GM19468 (cell line): Measurements from ENCODE around the gene LRCOL1.

Experiments used
- ATAC-seq: cut with Tn5 transposase; IDR thresholded peaks from one replicate; pipeline ENCODE4 v1.9.1; 2021; ENCODE audit warnings: mild to moderate bottlenecking, moderate library complexity, moderate number of reproducible peaks; ENCODE audit not compliant: unreplicated experiment; ENCODE audit errors: extremely low read depth

LRCOL1 gene

DNA sequence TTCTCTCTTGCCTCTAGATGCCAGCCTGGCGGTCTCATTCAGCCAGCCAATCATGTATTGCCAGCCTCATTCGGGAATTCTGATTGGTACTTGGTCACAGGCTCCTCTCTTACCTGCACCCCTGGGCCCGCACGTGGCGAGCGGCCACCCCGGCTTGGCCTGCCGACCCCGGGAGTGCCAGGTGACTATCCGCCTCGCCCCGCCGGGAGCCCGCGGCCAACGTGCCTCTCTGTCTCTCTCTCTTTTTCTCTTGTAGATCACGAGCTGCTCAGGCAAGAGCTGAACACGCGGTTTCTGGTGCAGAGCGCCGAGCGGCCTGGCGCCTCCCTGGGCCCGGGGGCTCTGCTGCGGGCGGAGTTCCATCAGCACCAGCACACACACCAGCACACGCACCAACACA, 39.3 kb downstream of the LRCOL1 start:
- ATAC-seq = no peak

DNA sequence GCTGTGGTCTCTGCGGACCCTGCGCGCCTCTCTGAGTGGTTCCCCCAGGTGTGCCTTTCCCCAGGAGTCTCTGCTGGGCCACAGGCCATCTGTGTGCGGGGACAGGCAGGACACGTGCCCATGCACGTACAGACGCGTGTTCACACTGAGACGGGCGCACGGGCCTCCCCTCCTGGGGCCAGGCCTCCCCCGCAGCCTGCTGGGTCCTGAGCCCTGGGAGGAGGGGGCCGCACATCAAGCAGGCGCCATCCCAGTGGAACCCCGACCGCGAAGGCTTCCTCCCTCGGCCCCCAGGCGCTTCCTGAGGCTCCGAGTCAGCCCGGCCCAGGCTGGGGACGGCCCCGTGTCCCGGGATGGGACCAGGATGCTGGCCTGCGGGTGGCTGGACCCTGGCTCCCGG, 39.7 kb downstream of the LRCOL1 start:
- no peak for ATAC-seq

DNA sequence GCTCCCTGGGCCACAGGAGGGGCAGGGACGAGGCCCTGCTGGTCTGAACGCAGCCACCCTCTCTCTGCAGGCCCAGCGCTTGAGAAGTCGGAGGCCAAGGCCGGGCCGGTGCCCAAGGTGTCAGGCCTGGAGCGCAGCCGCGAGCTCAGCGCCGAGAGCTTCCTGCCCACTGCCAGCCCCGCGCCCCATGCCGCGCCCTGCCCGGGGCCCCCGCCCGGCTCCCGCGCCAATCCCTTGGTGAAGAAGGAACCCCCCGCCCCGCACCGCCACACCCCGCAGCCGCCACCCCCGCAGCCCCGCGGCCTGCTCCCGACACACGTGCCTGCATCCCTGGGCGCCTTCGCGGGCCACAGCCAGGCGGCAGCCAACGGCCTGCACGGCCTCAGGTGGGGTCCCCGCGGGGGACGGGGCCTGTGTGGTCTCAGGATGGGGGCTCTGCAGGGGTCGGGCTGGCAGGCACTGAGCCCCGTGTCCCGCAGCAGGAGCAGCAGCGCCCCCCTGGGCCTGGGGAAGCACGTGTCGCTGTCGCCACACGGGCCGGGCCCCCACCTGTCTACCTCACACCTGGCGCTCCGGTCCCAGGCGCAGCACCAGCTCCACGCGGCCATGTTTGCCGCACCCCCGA, 40.4 kb downstream of the LRCOL1 start:
- no peak for ATAC-seq

DNA sequence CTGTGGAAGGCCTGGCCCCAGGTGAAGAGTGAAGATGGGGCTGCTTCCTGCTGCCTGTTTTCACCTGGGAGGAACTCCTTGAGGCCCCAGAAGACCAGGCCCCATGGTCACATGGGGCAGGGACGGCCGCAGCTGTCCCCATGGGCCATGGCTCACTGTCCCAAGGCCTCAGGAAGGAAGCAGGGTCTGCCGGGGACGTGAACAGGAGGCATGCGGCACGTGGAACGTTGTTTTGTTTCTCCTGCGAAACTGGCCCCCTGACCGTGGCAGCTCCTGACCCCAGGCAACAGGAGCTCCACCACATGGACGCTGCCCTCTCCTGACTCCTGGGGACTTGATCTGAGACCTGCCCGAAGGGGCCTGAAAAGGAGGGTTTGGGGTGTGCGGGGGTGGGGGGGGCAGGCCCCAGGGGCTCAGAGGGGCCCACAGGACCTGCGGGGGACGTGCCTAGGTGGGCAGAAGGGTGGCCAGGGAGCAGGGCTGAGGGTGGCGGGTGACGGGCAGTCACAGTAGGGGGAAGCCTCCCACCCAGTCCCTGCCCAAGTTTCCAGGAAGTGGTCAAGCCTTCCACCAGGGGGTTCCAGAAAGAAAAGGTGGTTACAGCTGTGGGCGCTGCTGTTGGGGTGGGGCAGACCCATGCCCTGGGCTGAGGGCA, 41.4 kb downstream of the LRCOL1 start:
- ATAC-seq = no peak

DNA sequence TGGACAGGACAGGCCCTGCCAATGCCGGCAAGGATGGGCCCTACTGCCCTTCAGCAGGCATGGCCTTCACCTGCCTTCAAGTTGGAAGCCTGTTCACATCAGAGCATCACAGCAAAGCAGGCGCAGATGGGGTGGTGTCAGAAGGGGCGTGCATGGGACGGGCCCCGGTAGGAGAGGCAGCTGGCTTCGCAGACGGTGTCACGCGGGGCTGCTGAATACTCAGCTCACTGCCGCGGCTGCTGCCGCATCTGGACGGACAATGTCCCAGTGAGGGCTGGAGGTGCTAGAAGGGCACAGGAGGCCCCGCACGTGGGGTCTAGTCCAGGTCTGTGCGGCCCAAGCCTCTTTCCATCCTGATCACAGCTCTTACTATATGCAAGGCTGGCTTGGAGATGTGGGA, 42.1 kb downstream of the LRCOL1 start:
- no peak for ATAC-seq

DNA sequence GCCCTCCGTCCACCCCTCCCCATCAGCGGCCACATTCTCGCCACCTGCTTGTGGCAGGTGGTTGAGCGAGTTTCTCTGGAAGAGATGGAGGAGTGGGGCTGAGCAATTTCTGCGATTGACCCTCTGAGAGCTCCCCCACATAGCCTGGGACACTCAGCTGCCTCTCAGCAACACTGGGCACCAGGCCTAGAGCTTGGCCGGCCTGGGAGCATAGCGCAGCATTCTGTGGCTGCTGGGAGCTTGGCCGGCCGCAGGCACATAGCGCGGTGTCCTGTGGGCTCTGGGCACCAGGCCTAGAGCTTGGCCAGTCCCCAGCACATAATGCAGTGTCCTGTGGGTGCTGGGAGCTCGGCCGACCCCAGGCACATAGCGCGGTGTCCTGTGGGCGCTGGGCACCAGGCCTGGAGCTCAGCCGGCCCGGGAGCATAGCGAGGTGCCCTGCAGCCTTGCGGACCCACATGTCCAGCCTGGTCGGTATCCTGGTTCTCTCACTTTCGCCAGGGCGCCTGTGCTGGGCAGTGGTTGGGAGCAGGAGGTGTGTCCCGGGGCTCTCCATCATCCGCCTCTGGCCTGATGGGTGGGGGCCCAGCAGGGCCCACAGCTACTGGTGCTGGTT, 43.8 kb downstream of the LRCOL1 start:
- no peak for ATAC-seq

DNA sequence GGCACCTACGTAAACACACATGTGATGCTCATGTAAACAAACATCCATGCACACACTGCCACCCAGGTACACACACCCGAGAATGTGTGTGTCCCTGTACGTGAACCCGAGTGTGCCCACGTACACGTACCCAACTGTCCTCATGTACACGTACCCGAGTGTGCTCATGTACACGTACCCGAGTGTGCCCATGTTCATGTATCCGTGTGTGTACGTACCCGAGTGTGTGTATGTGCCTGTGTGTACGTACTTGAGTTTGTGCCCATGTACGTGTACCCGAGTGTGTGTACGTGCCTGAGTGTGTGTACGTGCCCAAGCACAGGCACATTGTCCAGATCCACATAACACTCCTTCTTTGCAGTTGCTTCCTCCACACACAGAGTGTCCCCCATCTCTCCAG, 45.0 kb downstream of the LRCOL1 start:
- ATAC-seq = no peak

DNA sequence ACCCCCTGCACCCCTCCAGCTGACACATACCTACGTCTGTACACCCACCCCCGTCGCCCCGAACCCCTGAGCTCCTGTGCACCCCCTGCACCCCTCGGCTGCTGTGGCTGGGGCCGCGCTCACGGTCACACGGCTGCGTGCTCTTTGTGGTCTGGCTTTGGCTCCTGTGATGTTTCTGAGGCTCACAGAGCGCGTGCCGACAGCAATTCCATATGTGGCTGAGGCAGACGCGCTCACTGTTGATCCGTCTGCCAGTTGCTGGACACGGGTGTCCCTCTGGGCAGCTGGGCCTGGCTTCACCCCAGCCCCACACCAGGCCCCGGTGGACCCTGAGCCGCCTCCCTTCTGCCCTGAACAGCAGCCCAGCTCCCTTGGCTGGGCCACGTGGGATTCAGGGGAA, 46.5 kb downstream of the LRCOL1 start:
- no peak for ATAC-seq

DNA sequence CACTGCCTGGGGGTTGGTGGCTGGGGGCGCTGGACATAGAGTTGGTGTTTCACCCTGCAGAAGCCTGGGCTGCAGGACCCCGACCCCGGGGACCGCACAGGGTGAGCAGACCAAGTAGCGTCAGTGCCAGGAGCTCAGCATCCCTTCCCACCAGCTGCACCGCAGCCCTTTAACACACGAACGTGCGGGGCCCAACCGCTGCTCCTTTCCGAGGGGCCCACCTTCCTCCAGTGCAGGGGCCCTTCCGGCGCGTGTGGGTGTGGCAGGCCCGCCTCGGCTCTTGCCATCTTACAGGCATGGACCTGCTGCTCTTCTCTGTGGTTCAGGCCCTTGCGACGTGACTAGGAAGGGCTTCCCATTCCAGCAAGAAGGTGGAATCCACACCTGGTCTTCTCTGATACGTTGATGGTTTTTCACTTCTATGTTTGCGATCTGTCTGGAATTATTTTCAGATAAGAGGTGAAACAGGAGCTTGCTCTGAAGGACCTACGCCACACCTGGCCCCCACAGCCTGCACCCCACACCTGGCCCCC, 47.8 kb downstream of the LRCOL1 start:
- ATAC-seq = no peak

DNA sequence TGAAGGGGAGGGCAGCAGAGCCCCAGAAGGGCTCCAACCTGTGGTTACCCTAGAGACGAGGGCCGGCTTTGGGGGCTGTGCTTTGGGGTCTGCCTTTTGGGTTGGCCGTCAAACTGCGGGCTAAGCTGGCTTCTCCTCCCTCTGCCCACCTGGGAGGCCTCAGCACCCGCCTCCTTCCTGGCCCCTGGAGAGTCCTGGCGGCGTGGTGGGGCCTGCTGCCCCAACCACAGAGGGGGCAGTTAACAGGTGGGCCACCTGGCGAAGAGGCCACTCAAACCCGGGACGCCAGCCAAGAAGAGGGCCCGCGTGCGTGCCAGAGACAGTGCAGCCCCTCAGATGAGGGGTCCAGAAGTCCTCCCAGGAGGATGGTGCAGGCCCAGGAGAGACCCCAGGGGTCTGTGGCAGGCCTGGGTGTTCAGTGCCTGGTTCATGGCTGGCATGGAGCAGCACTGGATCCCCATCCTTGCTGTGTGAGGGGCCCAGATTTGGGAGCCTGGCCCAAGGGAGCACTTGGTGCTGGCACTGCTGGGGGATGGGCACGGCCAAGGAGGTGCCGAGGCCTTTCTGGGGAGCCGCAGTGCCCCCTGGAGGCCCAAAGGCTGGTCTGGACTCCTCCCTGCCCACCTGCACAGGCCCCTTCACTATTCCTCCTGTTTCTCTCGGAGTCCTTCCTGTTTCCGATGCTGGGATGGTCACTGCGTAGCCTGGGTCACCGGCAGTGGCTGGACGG, 48.8 kb downstream of the LRCOL1 start:
- ATAC-seq = no peak

DNA sequence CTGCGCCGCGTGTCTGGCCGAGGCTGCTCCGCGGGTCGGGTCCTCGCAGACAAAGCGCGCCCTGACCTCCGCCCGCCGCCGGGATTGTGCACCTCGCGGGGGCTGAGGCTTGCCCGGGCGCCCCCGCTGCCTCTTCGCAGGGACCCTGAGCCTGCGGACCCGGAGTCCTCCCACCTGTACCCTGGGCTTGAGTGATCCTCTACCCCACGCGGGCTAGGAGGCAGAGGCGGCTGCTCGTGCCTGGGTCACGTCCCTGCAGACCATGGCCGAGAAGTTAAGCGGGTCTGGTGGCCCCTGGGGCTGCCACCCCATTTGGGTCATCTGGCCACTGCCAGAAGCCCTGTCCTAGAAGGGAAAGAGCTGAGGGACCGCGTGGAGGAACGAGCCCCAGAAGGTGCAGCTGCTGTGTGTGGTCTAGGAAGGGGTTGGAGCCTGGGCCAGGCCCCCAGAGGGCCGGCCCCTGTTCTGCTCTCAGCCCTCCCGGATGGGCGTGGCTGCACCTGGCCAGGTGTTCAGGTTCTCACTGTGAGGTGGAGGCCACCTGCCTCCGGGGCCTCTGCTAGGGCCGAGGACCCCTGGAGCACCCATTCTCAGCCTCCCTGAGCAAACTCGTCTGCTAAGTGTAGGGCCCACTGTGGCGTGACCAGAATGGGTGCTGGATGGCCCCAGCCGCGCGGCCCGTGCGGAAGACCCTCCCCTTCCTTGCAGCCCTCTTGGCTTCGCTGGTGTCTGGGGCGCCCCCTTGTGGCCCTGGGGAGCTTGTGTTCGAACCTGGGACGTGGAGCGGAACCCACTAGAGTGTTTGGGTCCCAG, 49.6 kb downstream of the LRCOL1 start:
- no peak for ATAC-seq

DNA sequence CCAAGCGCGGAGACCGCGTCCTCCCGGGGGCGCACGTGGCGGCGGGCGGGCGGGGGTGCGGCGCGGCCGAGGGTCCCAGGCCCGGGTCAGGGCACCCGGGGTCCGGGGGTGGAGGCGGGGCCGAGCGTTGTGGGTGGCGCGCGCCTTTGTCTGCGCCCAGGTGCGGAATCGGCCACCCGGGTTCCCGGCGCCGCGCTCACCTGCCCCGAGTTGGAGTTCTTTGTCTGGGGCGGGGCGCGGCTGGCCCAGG, 50.1 kb downstream of the LRCOL1 start:
- ATAC-seq = no peak

DNA sequence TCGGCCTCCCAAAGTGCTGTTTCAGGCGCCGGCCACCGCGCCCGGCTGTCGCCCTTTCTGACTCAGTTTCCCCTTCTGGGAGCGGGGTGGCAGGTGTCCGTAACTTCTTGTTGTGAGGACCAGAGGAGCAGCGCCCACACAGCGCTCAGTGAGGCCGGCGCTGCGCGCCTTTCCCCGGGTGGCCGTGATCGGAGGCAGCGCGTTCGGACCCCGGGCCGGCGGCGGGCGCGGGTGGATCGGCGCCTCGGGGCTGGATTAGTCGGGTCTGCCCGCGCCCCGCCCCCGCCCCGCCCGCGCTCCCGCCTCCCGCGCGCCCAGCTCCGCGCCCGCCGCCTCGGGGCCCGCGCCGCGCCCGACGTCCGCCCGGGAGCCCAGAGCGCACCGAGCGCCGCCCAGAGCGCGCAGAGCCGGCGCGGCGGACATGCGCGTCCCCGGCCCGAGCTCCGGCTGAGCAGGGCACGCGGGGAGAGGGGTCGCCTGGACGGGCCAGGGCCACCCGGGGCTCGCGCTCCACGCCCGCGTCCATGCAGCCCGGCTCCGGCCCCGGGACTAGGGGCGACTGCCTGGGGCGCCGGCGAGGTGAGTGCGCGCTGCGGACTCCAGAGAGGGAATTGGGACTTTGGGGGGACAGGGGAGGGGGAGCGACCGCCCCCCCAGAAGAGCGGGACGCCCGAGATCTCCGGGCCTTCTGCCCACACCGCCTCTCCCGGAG, 50.6 kb downstream of the LRCOL1 start:
- ATAC-seq = no peak

DNA sequence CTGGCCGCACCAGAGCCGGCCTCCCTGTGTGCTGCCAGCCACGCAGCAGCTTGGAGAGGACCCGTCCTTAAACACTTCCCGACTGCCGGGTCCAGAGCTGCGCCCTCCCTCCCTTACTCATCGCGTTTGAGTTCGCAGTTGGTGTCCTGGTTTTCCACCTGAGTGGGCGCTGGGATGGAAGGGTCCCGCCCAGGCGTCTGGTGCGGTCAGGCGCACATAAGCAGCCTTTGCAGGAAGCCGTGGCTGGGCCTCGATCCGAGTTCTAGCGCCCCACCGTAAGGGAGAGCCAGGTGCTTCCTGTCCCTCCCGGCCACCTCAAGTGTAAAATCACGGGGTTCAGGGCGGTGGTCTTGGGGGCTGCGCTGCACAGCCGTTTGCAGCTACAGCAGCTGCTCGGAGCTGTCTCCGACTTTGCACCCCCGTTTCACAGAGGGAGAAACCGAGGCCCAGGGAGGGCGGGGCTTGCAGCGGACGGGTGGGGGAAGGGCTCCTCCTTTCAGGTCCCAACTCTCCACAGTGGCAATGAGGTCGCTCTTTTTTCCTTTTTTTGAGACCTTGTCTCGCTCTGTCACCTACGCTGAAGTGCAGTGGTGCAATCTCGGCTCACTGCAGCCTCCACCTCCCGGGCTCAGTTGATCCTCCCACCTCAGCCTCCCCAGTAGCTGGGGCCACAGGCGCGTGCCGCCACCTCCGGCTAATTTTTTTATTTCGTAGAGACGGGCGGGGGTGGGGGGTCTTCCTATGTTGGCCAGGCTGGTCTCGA, 51.3 kb downstream of the LRCOL1 start:
- ATAC-seq = no peak

DNA sequence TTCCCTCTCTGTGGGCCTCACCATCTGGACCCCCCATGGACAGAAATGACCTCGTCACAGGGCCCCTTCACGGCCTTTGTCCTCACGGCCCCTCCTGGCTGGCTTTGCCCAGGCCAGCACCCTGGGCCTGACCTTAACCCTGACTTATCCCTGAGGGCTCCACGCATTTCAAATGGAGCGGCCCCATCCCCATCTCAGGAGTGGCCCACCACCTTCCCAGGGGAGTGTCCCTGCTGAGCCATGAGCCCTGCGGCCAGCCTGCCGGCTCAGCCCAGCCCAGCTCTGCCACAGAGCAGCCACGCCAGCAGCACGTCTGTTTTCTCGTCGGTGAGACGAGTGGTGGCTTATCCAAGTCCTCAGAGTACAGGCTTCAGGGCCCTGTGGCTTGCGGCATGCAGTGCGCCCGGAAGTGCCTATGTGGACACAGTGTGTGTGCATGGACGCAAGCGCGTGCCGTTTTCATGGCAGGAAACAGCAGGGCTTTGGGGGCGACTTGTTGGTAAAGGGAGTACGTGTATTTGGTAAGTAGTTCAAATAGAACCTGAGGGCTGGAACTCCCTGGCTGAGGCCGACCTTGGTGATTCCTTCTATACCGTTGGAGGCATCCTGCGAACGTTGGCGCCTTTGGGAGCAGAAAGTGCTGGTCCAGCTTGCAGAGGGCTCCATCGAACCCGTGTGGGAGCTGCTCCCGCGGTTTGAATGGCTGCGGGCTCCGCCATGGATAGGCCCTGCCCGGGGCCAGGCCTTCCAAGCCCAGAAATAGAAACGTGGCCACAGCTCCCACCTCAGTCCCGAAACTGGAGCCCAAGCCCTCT, 52.1 kb downstream of the LRCOL1 start:
- ATAC-seq = no peak

DNA sequence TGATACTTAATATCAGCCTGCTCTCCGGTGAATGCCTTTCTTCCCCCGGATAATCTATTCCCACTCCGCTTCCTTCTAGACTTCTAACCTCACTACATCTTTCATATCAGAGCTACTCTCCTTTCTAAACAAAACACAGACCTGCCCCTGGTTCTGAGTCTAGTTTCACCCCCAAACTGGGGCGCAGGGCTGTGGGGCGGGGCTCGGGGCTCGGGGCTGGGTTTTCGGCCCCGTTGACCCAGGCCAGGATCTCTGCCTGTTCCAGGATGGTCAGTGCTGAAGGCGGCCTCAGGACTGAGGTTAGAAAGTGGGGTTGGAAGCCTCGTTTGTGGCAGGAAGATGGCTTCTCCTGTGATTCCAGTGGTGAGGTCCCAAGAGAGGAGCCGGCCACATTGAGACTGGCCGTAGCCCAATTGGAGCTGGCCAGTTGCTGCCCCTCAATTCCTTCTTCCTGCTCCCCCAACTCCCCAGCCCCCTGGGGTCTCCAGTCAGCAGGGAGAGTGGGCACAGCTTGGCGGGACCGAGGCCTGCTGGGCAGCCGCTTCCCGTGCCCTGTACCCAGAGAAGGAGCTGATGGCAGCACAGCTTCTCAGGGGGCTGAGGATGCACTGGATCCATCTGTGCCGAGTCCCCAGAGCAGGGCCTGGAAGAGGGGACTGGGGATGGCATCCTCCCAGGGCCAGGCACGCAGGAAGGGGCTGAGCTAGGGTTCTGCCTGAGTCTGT, 52.9 kb downstream of the LRCOL1 start:
- no peak for ATAC-seq

DNA sequence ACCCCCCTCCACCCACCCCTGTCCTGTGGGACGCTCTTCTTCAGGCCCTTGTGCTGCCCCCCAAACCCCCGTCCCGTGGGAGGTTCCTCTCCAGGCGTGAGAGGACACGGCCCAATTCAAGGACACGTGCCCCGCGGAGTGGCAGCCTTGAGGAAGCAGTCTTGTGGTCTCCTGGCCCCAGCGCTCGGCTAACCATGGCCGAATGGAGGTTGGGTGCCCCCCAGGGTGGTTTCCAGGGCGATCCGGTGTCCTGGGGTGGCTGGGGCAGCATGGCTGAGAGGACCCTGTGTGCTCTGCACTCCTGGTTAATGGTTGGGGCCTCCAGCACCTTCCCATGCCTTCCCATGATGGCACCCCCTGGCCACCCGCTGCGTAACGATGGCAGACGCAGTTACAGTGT, 53.6 kb downstream of the LRCOL1 start:
- ATAC-seq = no peak

DNA sequence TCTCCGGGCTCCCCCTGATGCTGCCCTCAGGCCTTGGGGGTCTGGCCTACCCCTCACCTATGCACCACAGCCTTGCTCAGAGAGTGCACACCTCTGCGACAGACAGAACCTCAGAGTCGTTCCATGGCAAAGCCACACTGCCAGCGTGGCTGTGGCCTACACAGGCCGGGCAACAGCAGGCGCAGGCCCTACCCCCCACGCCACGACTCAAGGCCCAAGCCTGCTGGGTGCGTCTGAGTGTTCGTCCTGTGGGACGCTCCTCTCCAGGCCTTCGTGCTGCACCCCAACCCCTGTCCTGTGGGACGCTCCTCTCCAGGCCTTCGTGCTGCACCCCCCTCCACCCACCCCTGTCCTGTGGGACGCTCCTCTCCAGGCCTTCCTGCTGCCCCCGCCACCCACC, 54.2 kb downstream of the LRCOL1 start:
- no peak for ATAC-seq
